GM19455 (cell line): ENCODE results near the gene NOTCH2.

Source experiments
- ATAC-seq: cut with Tn5 transposase; IDR thresholded peaks from one replicate; pipeline ENCODE4 v1.9.1; 2021; ENCODE audit not compliant: unreplicated experiment

NOTCH2 gene

DNA sequence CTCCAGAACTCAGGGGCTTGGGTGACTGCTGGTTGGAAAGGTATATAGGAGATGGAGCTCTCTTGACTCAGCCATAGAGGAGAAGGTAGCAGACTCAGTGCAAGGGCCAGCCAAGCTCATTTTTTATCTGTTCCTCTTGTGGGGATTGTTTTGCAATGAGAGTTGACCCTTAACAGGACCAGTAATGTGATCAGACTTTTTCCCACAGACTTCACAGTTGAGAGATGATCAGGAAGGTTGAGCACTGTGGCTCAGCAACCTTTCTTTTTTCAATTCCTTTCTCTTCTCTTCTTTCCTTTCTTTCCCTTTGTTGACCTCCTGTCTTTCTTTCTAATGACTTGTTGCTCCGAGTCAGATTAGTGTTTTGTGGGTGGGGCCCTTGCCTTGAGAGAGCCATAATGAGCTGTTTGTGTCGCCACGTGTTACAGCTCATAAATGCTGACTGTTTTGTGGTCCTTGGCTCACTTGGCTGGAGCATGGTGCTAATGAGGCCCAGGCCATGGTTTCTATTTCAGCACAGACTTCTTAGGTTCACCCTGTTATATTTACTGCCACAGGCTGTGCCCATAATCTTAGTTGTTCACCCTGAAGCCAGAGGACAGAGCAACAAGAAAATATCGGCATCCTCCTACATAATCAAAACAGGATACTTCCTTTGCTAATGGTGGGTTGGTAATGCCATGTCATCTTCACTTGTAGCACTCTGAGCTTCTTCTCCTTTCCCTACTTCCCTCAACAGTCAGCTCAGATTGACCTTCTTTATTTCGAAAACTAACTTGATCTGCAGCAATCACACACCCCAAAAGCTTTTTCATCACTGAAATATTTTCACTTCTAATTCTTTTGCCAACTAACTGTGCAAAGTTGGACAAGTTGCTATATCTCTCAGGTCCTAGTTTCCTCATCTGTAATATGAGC, 187.1 kb downstream of the NOTCH2 start:
- ATAC-seq, result no peak

DNA sequence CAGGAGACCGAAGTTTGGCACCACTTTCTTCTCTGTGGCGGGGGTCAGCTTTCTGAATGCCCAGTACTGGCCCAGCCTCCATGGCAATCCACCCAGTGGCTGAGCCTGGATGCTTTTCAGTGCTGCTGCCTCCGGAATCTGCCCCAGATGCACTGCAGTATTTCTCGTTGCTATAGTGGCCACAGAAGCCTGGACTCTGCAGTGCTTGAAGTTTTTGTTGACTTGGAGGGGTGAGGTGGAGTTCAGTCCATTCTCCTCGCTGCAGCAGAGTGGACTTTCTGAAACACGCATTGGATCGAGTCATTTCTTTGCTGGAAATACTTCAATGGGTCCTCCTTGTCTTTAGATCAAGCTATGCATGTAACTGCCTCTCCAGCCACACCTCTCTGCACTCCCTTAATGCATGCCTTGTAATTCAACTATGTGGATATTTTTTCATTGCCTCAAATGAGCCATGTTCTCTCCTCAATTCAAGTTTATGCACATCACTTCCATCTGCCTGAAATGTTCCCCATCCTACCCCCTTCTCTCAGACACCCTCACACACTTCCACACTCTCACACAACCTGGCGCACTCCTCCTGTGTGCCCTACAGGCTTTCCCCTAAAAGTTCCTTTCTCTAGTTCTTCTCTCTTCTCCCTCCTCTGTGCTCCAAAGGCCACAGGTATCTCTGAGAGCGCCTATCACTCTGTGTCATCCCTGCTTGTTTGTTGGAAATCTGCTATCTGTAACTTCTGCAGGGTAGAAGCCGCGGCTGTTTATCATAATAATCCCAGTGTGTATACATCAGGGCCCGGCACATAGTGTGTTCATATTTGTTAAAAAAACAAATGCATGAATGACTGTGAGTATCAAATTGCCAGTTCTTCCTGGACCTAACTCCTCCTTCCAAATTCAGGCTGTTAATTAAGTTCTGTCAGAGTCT, 189.7 kb downstream of the NOTCH2 start:
- no peak for ATAC-seq

DNA sequence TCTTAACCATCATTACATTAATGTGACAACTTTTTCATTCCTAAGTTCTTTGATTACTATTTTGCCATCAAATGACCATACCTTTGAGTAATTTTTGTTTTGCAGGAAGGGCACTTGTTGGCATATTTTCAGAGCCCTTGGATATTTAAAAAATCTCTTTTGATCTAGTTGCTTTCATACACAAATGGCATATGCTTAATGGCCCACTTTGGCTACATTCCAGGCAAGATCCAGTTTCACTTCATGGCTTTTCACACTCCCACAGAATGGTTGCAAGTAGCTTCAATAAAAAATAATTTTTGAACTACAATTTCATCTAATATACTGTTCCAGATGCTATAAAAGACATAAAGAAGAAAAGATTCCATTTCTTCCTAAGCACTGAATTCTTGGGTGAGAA, 191.3 kb downstream of the NOTCH2 start:
- no peak for ATAC-seq

GRCh38 chr1:119874186-119874585, 195.3 kb downstream of the NOTCH2 start:
- ATAC-seq, result no peak

GRCh38 chr1:119873135-119874015, 196.1 kb downstream of the NOTCH2 start:
- ATAC-seq, result no peak

DNA sequence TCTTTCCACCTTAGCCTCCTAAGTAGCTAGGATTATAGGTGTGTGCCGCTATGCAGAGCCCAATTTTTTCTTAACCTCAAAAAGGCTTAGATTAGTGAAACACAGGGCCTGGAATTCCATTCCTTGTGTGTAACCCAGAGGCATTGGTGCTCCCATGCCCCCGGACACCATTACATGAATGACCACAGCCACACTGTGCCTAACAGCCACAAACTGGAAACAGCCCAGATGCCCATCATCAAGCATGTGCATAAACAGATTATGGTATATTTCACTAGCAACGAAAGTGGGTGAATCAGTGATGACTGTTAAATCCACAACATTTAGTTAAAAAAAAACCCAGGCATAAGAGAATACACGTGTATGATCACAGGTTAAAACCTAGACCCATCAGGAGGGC, 197.6 kb downstream of the NOTCH2 start:
- ATAC-seq, result no peak

DNA sequence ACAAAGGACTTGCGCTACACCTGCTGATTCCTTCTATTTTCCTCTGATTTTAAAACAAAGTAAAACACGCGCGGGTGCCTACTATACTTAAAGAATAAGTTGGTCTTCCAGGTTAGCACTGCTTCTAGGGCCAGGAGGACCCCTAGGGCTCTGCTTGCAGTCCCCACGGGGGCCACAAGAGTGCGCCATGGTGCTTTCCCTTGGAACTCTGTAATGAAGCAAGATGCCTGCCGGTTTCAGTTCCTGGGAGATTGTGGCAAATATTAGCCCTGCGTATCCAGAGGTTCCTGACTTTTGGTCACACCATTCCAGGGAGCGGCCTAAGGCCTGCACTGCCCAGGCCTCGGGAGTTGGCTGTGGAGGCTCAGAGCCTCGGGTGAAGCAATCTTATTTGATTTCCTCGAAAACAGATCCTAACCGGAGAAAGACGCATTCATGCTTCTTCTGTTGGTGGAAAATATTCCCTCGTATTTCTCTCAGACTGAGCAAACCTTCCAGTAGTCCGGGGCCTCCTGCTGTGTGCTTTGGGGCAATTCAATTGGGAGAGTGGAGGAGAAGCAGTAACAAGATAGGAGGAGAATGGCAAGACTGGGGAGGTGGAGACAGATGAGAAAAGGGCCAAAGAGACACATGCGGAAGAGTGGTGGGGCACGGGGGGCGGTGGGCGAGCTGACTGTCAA, 198.4 kb downstream of the NOTCH2 start:
- ATAC-seq, result no peak

- ATAC-seq, result no peak
Measured at GRCh38 chr1:119869995-119870394, 199.5 kb downstream of the NOTCH2 start.

DNA sequence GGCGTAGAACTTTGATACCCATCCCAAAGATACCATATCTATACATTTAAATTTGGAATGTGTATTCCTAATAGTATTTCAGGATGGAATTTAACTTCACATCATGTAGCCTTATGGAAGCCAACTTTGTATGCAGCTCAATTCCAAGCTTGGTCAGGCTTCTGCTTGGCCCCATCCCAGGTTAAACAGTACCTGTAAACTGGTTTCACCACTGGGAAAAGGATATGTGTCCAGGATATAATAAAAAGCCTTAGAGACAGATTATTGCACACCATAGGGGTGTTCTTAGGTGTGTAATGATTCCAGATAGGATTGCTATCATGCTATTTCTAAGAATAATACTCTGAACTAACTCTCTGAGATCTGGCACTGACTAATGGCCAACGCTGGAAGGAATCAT, 201.3 kb downstream of the NOTCH2 start:
- ATAC-seq, result no peak

GRCh38 chr1:119866451-119866850, 203.0 kb downstream of the NOTCH2 start:
- ATAC-seq, result no peak

DNA sequence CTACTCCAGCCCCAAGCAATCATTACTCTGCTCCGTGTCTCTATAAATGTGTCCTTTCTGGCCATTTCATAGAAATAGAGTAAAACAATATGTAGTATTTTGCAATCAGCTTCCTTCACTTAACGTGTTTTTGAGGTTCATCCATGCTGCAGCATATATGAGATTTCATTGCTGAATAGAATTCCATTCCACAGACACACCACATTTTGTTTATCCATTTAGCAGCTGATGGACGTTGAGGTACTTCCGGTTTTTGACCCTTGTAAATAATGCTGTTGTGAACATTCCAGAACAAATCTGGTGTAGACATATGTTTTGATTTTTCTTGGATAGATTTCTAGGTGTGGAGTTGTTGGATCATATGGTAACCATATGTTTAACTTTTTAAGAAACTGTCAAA, 203.8 kb downstream of the NOTCH2 start:
- no peak for ATAC-seq

DNA sequence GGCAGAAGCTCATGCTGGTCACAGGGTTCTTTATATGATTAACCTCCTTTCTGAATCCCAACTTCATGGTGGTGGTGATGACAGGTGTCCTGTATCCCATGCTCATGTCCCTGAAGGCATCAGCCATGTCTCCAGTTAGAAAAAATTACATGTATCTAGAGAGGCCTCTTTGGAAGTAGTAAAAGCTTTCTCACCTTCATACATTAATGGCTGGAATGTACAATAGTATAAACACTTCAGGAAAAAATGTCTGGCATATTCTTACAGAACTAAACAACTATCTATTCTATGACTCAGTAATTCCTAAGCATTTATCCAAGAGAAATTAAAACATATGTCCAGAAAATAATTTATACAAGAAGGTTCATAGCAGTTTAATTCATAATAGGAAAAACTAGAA, 207.2 kb downstream of the NOTCH2 start:
- ATAC-seq, result no peak
